C4-2B (cell line): ENCODE measurements around the gene LRRC4C.

Experiments
- H3K27ac ChIP-seq: fragments of 450-650 bp; 2 replicates; pipeline ENCODE4 v1.5.1; 2017
- CTCF ChIP-seq: fragments of 450-650 bp; conservative IDR thresholded peaks from 2 replicates; pipeline ENCODE4 v1.5.1; 2017; ENCODE audit warnings: mild to moderate bottlenecking
- ZFX ChIP-seq: fragments of 450-650 bp; IDR thresholded peaks from 2 replicates; pipeline ENCODE4 v1.6.1; 2017

The LRRC4C gene

GRCh38 chr11:40467771-40468170 is 991.7 kb downstream of the LRRC4C start:
- no peak overlapping the region for H3K27ac ChIP-seq
- no peak for TF ChIP-seq ZFX
- no peak for TF ChIP-seq CTCF

- H3K27ac ChIP-seq: no peak overlapping the region
- TF ChIP-seq ZFX (no peak), CTCF (no peak)
Observed at GRCh38 chr11:40445391-40445790, 1014.1 kb downstream of the LRRC4C start.

GRCh38 chr11:40444151-40444550 is 1015.3 kb downstream of the LRRC4C start:
- TF ChIP-seq CTCF: no peak
- TF ChIP-seq ZFX: no peak
- H3K27ac ChIP-seq: no peak overlapping the region

DNA sequence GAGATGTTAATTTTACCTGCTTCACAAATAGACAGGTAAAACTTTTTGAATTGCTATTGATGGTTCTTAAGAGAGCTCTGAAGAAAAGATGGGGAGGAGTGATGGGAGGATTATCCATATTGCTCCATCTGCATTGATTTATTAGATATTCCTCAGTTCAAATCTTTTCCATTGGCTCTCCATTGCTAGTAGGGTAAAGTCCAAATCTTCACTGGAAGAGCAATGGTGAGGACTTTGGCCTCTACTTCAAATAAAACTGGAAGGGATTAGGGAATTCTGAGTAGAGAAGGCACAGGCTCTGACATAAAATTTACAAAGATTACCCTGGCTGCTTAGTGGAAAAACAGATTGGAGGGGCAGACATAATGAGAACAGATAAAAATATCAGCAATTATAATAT is 1024.1 kb downstream of the LRRC4C start:
- TF ChIP-seq CTCF (no peak), ZFX (no peak)
- no peak overlapping the region for H3K27ac ChIP-seq

DNA sequence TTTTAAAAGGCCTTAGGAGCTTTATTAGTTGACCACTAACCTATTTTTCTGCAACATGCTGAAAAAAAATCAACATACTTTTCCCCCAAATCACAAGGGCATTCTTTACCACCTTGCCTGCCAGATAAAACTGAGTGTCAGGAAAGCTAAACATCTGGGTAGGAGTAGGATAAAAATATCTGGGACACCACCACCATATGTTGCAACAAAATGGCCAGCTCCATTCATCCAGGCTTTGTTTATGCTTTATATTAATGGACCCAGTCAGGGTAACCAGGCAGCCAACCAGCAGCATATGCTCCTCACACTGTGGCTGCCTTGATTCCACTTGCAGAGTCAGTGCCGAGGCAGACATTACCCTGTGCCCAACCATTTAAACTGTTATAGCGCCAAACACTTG is 1024.5 kb downstream of the LRRC4C start:
- no peak overlapping the region for H3K27ac ChIP-seq
- TF ChIP-seq ZFX (no peak), CTCF (no peak)

GRCh38 chr11:40432358-40432757 is 1027.1 kb downstream of the LRRC4C start:
- TF ChIP-seq ZFX: no peak
- no peak for TF ChIP-seq CTCF
- no peak overlapping the region for H3K27ac ChIP-seq

DNA sequence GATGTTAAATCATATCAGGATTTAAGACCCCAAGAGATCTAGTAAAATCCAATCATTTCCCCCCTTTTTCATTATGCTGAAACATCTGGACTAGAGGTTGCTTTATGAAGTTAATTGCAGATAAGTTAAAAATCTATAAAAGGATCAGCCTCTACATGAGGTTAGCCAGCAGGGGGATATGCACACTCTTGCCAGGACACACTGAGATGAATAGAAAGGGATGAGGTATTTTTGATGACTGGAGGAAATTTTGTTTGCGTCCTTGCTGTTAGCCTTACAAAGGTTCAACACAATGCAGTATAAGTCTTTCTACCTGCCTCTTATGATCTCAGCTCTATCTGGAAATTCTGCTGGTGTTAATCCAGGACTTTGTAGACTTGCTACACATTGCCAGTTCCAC is 1034.3 kb downstream of the LRRC4C start:
- no peak overlapping the region for H3K27ac ChIP-seq
- TF ChIP-seq ZFX (no peak), CTCF (peak; percentile 23)
